NCI-H1436 treated with DMSO at 0.1 percent for 48 hours (cell line): ENCODE results near the gene DYNC1H1.

Experiments used
- DNase-seq: peaks from one replicate; lab custom pipeline; 2025; lab: John Stamatoyannopoulos, UW

The DYNC1H1 gene

GRCh38 chr14:101964297-101965180, at the start of gene DYNC1H1:
TSS of gene DYNC1H1 (plus strand) at chr14:101964573. CDS start at chr14:101964692, 119 bp downstream.
- DNase-seq = peak; percentile 54

GRCh38 chr14:101915871-101916815, 48.2 kb upstream of the DYNC1H1 start:
- no peak for DNase-seq

- DNase-seq = no peak
These were observed 47.5 kb upstream of the DYNC1H1 start for GRCh38 chr14:101916816-101917412.

- DNase-seq = no peak
These were observed 46.9 kb upstream of the DYNC1H1 start for GRCh38 chr14:101917413-101918017.

GRCh38 chr14:101918065-101918989, 46.0 kb upstream of the DYNC1H1 start:
- DNase-seq = no peak

GRCh38 chr14:101920271-101920670, 44.1 kb upstream of the DYNC1H1 start:
- no peak for DNase-seq

GRCh38 chr14:101922866-101923265, 41.5 kb upstream of the DYNC1H1 start:
- DNase-seq = no peak

- no peak for DNase-seq
These were observed 39.2 kb upstream of the DYNC1H1 start for GRCh38 chr14:101925152-101925551.

- no peak for DNase-seq
These were observed 38.3 kb upstream of the DYNC1H1 start for GRCh38 chr14:101926085-101926484.

- no peak for DNase-seq
These were observed 37.8 kb upstream of the DYNC1H1 start for GRCh38 chr14:101926620-101927019.

GRCh38 chr14:101927859-101928258, 36.5 kb upstream of the DYNC1H1 start:
- no peak for DNase-seq

GRCh38 chr14:101928415-101928841, 35.9 kb upstream of the DYNC1H1 start:
- DNase-seq = no peak

- DNase-seq = no peak
These were observed 35.3 kb upstream of the DYNC1H1 start for GRCh38 chr14:101929096-101929495.

- no peak for DNase-seq
These were observed 34.4 kb upstream of the DYNC1H1 start for GRCh38 chr14:101929946-101930345.

- DNase-seq = no peak
These were observed 31.7 kb upstream of the DYNC1H1 start for GRCh38 chr14:101932673-101933072.

- DNase-seq = no peak
These were observed 31.2 kb upstream of the DYNC1H1 start for GRCh38 chr14:101933209-101933608.

GRCh38 chr14:101934601-101935150, 29.7 kb upstream of the DYNC1H1 start:
- DNase-seq = no peak

- no peak for DNase-seq
These were observed 26.2 kb upstream of the DYNC1H1 start for GRCh38 chr14:101937926-101938767.

- no peak for DNase-seq
These were observed 24.7 kb upstream of the DYNC1H1 start for GRCh38 chr14:101939646-101940170.
